ENCODE measurements around the gene FHIP1A.

Gene FHIP1A

DNA sequence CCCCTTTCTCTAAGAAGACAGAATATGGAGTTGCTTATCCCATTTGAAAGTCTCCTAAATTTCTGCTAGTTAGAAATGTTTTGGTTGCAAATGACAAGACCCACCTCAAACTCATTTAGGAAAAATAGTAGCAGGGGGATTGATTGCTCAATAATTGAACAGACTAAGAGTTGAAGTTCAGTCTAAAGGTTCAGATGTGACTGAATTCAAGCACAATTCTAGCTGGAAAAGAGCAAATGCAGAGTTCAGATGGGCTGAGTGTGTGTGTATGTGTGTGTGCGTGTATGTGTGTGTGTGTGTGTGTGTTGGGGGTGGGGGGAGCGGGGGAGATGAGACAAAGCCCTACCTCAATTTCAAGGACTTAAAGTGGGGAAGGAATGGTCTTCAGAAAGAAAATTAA is 47.9 kb upstream of the FHIP1A start:
- Histone ChIP-seq H3K36me3 (ENCODE audit: control insufficient read depth in 2 of 2, insufficient read depth in 1 of 2, low read length in 2 of 2) (no peaks in the 10 kb centered on the region), H3K4me3 (ENCODE audit: low read depth, low read length) (no peak overlapping the region), H3K27ac (ENCODE audit: extremely low read depth, low read depth, low read length) (no peak overlapping the region), H3K4me1 (ENCODE audit: control insufficient read depth, insufficient read depth, low read length) (no peaks in the 10 kb centered on the region), H3K9me3 (ENCODE audit: control insufficient read depth, insufficient read depth, low read depth, low read length) (no peaks in the 10 kb centered on the region)
- TF ChIP-seq, protein P1, sequence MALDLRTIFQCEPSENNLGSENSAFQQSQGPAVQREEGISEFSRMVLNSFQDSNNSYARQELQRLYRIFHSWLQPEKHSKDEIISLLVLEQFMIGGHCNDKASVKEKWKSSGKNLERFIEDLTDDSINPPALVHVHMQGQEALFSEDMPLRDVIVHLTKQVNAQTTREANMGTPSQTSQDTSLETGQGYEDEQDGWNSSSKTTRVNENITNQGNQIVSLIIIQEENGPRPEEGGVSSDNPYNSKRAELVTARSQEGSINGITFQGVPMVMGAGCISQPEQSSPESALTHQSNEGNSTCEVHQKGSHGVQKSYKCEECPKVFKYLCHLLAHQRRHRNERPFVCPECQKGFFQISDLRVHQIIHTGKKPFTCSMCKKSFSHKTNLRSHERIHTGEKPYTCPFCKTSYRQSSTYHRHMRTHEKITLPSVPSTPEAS (tag by site-specific recombination; IDR thresholded peaks at IDR 0.05): peak; percentile 78
- no peak for TF ChIP-seq ZNF292 (tag by site-specific recombination; IDR thresholded peaks at IDR 0.05; ENCODE audit: borderline replicate concordance, low read depth)
- CTCF ChIA-PET: interaction anchor here (0.9 to 2.9 kb wide), 2 partner anchors 85 to 245 kb away, joined by 3 to 11 read pairs; partner anchors contain the start of gene PRSS48
- POLR2A ChIA-PET: no interaction called here

DNA sequence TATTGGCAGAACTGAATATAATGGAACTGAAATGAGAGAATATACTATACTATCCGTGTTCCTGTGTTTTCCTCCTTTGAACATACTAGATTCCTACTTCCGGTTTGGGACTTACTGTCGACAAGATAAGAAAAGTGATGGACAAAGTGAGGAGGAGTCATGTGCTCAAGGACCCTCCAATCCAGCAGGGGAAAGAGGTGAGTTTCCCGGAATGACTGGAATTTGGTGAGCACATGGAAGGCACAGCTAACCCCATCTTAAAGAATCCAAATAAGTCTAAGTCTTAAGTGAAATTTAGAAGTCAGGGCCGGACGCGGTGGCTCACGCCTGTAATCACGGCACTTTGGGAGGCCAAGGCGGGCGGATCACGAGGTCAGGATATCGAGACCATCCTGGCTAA is 47.0 kb upstream of the FHIP1A start:
- Histone ChIP-seq H3K27ac (ENCODE audit: extremely low read depth, low read depth, low read length) (no peak overlapping the region), H3K4me3 (ENCODE audit: low read depth, low read length) (no peak overlapping the region), H3K4me1 (ENCODE audit: control insufficient read depth, insufficient read depth, low read length) (no peaks in the 10 kb centered on the region), H3K9me3 (ENCODE audit: control insufficient read depth, insufficient read depth, low read depth, low read length) (no peaks in the 10 kb centered on the region), H3K36me3 (ENCODE audit: control insufficient read depth in 2 of 2, insufficient read depth in 1 of 2, low read length in 2 of 2) (no peaks in the 10 kb centered on the region)
- ChIA-PET POLR2A (no interaction called here), CTCF (interaction anchor here (0.7 to 2.9 kb wide), 9 partner anchors 38 to 277 kb away, joined by 3 to 11 read pairs (median 3); partner anchors contain the start of gene PRSS48)
- no peak for TF ChIP-seq SP3 (tag by site-specific recombination; IDR thresholded peaks at IDR 0.05)

DNA sequence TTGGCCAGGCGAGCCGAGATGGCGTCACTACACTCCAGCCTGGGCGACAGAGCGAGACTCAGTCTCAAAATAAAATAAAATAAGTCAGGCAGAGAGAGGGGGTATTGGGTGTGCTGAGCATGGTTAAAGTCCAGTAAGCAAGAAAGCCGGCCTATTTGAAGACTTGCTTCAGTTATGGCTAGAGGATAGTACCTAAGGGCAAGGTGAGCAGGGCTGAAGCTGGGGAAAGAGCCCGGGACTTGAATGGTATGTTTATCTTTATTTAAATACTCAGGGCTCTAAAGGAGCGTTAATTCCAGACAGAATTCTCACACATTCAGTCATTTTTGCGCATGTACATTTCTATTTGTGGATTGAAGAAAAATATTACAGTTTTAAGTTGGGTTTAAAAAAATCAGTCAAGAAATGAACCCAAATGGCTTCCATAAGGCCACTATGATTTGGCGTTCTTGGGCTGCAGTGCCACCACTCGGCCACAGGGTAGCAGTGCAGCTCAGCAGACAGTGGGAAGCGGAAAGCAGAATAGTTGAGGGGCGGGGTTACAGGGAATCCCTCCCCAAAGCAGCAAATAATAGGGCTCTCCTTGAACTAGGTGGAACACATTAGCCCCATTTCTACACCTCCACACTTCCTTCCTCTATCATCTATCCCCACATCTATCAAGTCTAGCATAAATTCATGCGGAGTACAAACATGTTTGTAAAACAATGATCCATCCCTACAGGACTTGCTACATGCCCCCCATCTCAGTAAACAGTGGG is 46.4 kb upstream of the FHIP1A start:
- CTCF ChIA-PET: interaction anchor here (0.6 to 2.9 kb wide), 10 partner anchors 39 to 276 kb away, joined by 3 to 11 read pairs (median 3); partner anchors contain the start of gene PRSS48
- H3K4me3 ChIP-seq (ENCODE audit: low read depth, low read length): no peak overlapping the region
- POLR2A ChIA-PET: no interaction called here
- H3K4me1 ChIP-seq (ENCODE audit: control insufficient read depth, insufficient read depth, low read length): no peaks in the 10 kb centered on the region
- no peak overlapping the region for H3K27ac ChIP-seq (ENCODE audit: extremely low read depth, low read depth, low read length)
- H3K36me3 ChIP-seq (ENCODE audit: control insufficient read depth in 2 of 2, insufficient read depth in 1 of 2, low read length in 2 of 2): no peaks in the 10 kb centered on the region
- no peaks in the 10 kb centered on the region for H3K9me3 ChIP-seq (ENCODE audit: control insufficient read depth, insufficient read depth, low read depth, low read length)
- no peak for TF ChIP-seq ZNF670 (tag by site-specific recombination; IDR thresholded peaks at IDR 0.05; ENCODE audit: low read depth)
- TF ChIP-seq ZNF416 (tag by site-specific recombination; IDR thresholded peaks at IDR 0.05): no peak
- TF ChIP-seq SP2 (tag by site-specific recombination; IDR thresholded peaks at IDR 0.05): peak; percentile 68
- 0 out of 2 replicates have a peak, but pooled peaks have one; percentile 21 for TF ChIP-seq SP7 (tag by site-specific recombination; IDR thresholded peaks at IDR 0.05)
- TF ChIP-seq ZSCAN30 (tag by site-specific recombination; IDR thresholded peaks at IDR 0.05): 0 out of 2 replicates have a peak, but pooled peaks have one; percentile 32
- TF ChIP-seq ZNF654 (tag by site-specific recombination; IDR thresholded peaks at IDR 0.05; ENCODE audit: low read depth): peak; percentile 91
- TF ChIP-seq ZBTB8A (tag by site-specific recombination; IDR thresholded peaks at IDR 0.05): 0 out of 2 replicates have a peak, but pooled peaks have one; percentile 33
- TF ChIP-seq, protein P2, sequence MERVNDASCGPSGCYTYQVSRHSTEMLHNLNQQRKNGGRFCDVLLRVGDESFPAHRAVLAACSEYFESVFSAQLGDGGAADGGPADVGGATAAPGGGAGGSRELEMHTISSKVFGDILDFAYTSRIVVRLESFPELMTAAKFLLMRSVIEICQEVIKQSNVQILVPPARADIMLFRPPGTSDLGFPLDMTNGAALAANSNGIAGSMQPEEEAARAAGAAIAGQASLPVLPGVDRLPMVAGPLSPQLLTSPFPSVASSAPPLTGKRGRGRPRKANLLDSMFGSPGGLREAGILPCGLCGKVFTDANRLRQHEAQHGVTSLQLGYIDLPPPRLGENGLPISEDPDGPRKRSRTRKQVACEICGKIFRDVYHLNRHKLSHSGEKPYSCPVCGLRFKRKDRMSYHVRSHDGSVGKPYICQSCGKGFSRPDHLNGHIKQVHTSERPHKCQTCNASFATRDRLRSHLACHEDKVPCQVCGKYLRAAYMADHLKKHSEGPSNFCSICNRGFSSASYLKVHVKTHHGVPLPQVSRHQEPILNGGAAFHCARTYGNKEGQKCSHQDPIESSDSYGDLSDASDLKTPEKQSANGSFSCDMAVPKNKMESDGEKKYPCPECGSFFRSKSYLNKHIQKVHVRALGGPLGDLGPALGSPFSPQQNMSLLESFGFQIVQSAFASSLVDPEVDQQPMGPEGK (tag by site-specific recombination; IDR thresholded peaks at IDR 0.05): 0 out of 2 replicates have a peak, but pooled peaks have one; percentile 35
- no peak for TF ChIP-seq ZNF561 (tag by site-specific recombination; IDR thresholded peaks at IDR 0.05; ENCODE audit: borderline replicate concordance)
- TF ChIP-seq ZNF660 (tag by site-specific recombination; IDR thresholded peaks at IDR 0.05): 0 out of 2 replicates have a peak, but pooled peaks have one; percentile 26
- peak; percentile 42 for TF ChIP-seq SP3 (tag by site-specific recombination; IDR thresholded peaks at IDR 0.05)
- no peak for TF ChIP-seq ZNF37A (tag by site-specific recombination; IDR thresholded peaks at IDR 0.05)
- TF ChIP-seq, protein P3, sequence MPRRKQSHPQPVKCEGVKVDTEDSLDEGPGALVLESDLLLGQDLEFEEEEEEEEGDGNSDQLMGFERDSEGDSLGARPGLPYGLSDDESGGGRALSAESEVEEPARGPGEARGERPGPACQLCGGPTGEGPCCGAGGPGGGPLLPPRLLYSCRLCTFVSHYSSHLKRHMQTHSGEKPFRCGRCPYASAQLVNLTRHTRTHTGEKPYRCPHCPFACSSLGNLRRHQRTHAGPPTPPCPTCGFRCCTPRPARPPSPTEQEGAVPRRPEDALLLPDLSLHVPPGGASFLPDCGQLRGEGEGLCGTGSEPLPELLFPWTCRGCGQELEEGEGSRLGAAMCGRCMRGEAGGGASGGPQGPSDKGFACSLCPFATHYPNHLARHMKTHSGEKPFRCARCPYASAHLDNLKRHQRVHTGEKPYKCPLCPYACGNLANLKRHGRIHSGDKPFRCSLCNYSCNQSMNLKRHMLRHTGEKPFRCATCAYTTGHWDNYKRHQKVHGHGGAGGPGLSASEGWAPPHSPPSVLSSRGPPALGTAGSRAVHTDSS (tag by site-specific recombination; IDR thresholded peaks at IDR 0.05): no peak
- TF ChIP-seq, protein P4, sequence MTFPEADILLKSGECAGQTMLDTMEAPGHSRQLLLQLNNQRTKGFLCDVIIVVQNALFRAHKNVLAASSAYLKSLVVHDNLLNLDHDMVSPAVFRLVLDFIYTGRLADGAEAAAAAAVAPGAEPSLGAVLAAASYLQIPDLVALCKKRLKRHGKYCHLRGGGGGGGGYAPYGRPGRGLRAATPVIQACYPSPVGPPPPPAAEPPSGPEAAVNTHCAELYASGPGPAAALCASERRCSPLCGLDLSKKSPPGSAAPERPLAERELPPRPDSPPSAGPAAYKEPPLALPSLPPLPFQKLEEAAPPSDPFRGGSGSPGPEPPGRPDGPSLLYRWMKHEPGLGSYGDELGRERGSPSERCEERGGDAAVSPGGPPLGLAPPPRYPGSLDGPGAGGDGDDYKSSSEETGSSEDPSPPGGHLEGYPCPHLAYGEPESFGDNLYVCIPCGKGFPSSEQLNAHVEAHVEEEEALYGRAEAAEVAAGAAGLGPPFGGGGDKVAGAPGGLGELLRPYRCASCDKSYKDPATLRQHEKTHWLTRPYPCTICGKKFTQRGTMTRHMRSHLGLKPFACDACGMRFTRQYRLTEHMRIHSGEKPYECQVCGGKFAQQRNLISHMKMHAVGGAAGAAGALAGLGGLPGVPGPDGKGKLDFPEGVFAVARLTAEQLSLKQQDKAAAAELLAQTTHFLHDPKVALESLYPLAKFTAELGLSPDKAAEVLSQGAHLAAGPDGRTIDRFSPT (tag by site-specific recombination; IDR thresholded peaks at IDR 0.05): no peak
- TF ChIP-seq, protein P5, sequence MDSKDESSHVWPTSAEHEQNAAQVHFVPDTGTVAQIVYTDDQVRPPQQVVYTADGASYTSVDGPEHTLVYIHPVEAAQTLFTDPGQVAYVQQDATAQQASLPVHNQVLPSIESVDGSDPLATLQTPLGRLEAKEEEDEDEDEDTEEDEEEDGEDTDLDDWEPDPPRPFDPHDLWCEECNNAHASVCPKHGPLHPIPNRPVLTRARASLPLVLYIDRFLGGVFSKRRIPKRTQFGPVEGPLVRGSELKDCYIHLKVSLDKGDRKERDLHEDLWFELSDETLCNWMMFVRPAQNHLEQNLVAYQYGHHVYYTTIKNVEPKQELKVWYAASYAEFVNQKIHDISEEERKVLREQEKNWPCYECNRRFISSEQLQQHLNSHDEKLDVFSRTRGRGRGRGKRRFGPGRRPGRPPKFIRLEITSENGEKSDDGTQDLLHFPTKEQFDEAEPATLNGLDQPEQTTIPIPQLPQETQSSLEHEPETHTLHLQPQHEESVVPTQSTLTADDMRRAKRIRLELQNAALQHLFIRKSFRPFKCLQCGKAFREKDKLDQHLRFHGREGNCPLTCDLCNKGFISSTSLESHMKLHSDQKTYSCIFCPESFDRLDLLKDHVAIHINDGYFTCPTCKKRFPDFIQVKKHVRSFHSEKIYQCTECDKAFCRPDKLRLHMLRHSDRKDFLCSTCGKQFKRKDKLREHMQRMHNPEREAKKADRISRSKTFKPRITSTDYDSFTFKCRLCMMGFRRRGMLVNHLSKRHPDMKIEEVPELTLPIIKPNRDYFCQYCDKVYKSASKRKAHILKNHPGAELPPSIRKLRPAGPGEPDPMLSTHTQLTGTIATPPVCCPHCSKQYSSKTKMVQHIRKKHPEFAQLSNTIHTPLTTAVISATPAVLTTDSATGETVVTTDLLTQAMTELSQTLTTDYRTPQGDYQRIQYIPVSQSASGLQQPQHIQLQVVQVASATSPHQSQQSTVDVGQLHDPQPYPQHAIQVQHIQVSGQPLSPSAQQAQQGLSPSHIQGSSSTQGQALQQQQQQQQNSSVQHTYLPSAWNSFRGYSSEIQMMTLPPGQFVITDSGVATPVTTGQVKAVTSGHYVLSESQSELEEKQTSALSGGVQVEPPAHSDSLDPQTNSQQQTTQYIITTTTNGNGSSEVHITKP (tag by site-specific recombination; IDR thresholded peaks at IDR 0.05): peak; percentile 97
